Measurements from ENCODE around the gene CDC42BPA.

- no peak for TF ChIP-seq CTCF (IDR thresholded peaks at IDR 0.05)
- TF ChIP-seq POLR2A (IDR thresholded peaks at IDR 0.05), result no peak
- TF ChIP-seq EP300 (IDR thresholded peaks at IDR 0.05), result no peak
Measured at GRCh38 chr1:227298512-227299240, 19.6 kb downstream of the CDC42BPA start.
